Breast epithelium (tissue), 3 donors: Measurements from ENCODE around the gene DOCK10.

Experiments
- CTCF ChIP-seq, 3 donors: fragments of 450-650 bp; IDR thresholded peaks; one replicate each; pipeline ENCODE4 v1.5.1; 2016 to 2017; ENCODE audit warnings: antibody characterized with exemption in 3 of 3, mild to moderate bottlenecking in 3 of 3, moderate library complexity in 3 of 3
- POLR2A ChIP-seq: fragments of 450-650 bp; IDR thresholded peaks from one replicate; pipeline ENCODE4 v1.6.1; 2016; ENCODE audit warnings: antibody characterized with exemption, mild to moderate bottlenecking, moderate library complexity
- POLR2AphosphoS5 ChIP-seq, 3 donors: sonication (generic); formaldehyde crosslinking; IDR thresholded peaks; one replicate each; pipeline ENCODE4 v1.6.1; 2017; ENCODE audit warnings: antibody characterized with exemption in 3 of 3

GRCh38 chr2:224747765-224748164 is 294.5 kb downstream of the DOCK10 start:
- TF ChIP-seq POLR2AphosphoS5 (IDR thresholded peaks at IDR 0.05): no peak
- no peak for TF ChIP-seq CTCF (IDR thresholded peaks at IDR 0.05)
- TF ChIP-seq POLR2A: no peak
